ENCODE results near the gene ASF1A.
A peak's percentile ranks its signal among the peaks of the same experiment; 100 is the strongest.

GRCh38 chr6:118896339-118897136 lies 2.6 kb downstream of the ASF1A start:
- no peak for TF ChIP-seq GATA1 (IDR thresholded peaks at IDR 0.05; ENCODE audit: low read depth, low read length)
- peak; percentile 19 for TF ChIP-seq POLR2A (IDR thresholded peaks at IDR 0.05; ENCODE audit: low read length)

All from erythroblast (primary cell).